Measurements from ENCODE around the gene DNAJC12. TPM values are rescaled to one million over a fixed set of nuclear protein-coding genes. Genes with fewer than 3 reads are reported as not detected.
"Not testable (repeated sequence)": the region's sequence is repeated elsewhere in the genome, so short reads cannot be mapped to it uniquely, and the experiment has no call there.

The DNAJC12 gene
- total and polyA plus RNA-seq, 4 donors: 1.2 to 6.4 (median 1.5) TPM

- no peak for TF ChIP-seq CTCF (IDR thresholded peaks at IDR 0.05; ENCODE audit: control extremely low read depth, extremely low read depth)
- WGBS, 2 donors: 22 to 30% methylated on average over 13 of the region's 13 CpGs
- ATAC-seq (ENCODE audit: insufficient read depth, low FRiP score) (no peak), DNase-seq (no peak)
- H3K27me3 ChIP-seq (ENCODE audit: control insufficient read depth in 3 of 3, insufficient read depth in 3 of 3, low read length in 2 of 3): no peaks in the 10 kb centered on the region
- peaks cover 0 to 13% (median 0%) of the 10 kb centered on the region in 5 donors for H3K4me1 ChIP-seq (ENCODE audit: control insufficient read depth in 5 of 5, insufficient read depth in 5 of 5, low read length in 5 of 5)
- peak overlapping the region; percentile 98 to 100 for H3K27ac ChIP-seq (ENCODE audit: low read depth in 1 of 2, low read length in 1 of 2)
- peak overlapping the region; percentile 48 for H3K4me3 ChIP-seq
- H3K36me3 ChIP-seq (ENCODE audit: control insufficient read depth in 4 of 4, insufficient read depth in 4 of 4, low read length in 4 of 4): peaks cover 6 to 18% (median 7%) of the 10 kb centered on the region in 4 donors
- H3K9me3 ChIP-seq (ENCODE audit: control insufficient read depth in 4 of 4, insufficient read depth in 3 of 4, low read length in 3 of 4): no peaks in the 10 kb centered on the region
- H3K9ac ChIP-seq (ENCODE audit: insufficient read depth in 1 of 2, low read length in 2 of 2): peak overlapping the region; percentile 42 to 85
These were observed 45.8 kb upstream of the DNAJC12 start for GRCh38 chr10:67883710-67884312.

GRCh38 chr10:67878133-67878532, 40.1 kb upstream of the DNAJC12 start:
- H3K4me3 ChIP-seq: no peak overlapping the region
- no peak for DNase-seq
- no peak overlapping the region for H3K9ac ChIP-seq (ENCODE audit: insufficient read depth in 1 of 2, low read length in 2 of 2)
- H3K27ac ChIP-seq (ENCODE audit: low read depth in 1 of 2, low read length in 1 of 2): no peak overlapping the region
- no peaks in the 10 kb centered on the region for H3K36me3 ChIP-seq (ENCODE audit: control insufficient read depth in 4 of 4, insufficient read depth in 4 of 4, low read length in 4 of 4)
- no peak for TF ChIP-seq CTCF (IDR thresholded peaks at IDR 0.05; ENCODE audit: control extremely low read depth, extremely low read depth)
- H3K9me3 ChIP-seq (ENCODE audit: control insufficient read depth in 4 of 4, insufficient read depth in 3 of 4, low read length in 3 of 4): no peaks in the 10 kb centered on the region
- no peak for ATAC-seq (ENCODE audit: insufficient read depth, low FRiP score)
- H3K4me1 ChIP-seq (ENCODE audit: control insufficient read depth in 5 of 5, insufficient read depth in 5 of 5, low read length in 5 of 5): no peaks in the 10 kb centered on the region
- H3K27me3 ChIP-seq (ENCODE audit: control insufficient read depth in 3 of 3, insufficient read depth in 3 of 3, low read length in 2 of 3): no peaks in the 10 kb centered on the region
- WGBS, 2 donors: 90 to 92% methylated on average over 7 of the region's 7 CpGs

- not testable (repeated sequence) for DNase-seq
These were observed 39.4 kb upstream of the DNAJC12 start for GRCh38 chr10:67877421-67877820.

GRCh38 chr10:67875340-67876238, 37.6 kb upstream of the DNAJC12 start:
- Histone ChIP-seq H3K9me3 (ENCODE audit: control insufficient read depth in 4 of 4, insufficient read depth in 3 of 4, low read length in 3 of 4) (no peaks in the 10 kb centered on the region), H3K4me1 (ENCODE audit: control insufficient read depth in 5 of 5, insufficient read depth in 5 of 5, low read length in 5 of 5) (no peaks in the 10 kb centered on the region), H3K4me3 (no peak overlapping the region), H3K36me3 (ENCODE audit: control insufficient read depth in 4 of 4, insufficient read depth in 4 of 4, low read length in 4 of 4) (no peaks in the 10 kb centered on the region), H3K9ac (ENCODE audit: insufficient read depth in 1 of 2, low read length in 2 of 2) (no peak overlapping the region), H3K27me3 (ENCODE audit: control insufficient read depth in 3 of 3, insufficient read depth in 3 of 3, low read length in 2 of 3) (no peaks in the 10 kb centered on the region), H3K27ac (ENCODE audit: low read depth in 1 of 2, low read length in 1 of 2) (no peak overlapping the region)
- no peak for DNase-seq
- no peak for TF ChIP-seq CTCF (IDR thresholded peaks at IDR 0.05; ENCODE audit: control extremely low read depth, extremely low read depth)
- ATAC-seq (ENCODE audit: insufficient read depth, low FRiP score): no peak
- WGBS, 2 donors: 71 to 86% methylated on average over 3 of the region's 3 CpGs

More at GRCh38 chr10:67877421-67877820, 39.4 kb upstream of the DNAJC12 start:
- H3K36me3 ChIP-seq (ENCODE audit: control insufficient read depth in 4 of 4, insufficient read depth in 4 of 4, low read length in 4 of 4); H3K4me3 ChIP-seq; H3K27ac ChIP-seq (ENCODE audit: low read depth in 1 of 2, low read length in 1 of 2); H3K4me1 ChIP-seq (ENCODE audit: control insufficient read depth in 5 of 5, insufficient read depth in 5 of 5, low read length in 5 of 5); H3K27me3 ChIP-seq (ENCODE audit: control insufficient read depth in 3 of 3, insufficient read depth in 3 of 3, low read length in 2 of 3); H3K9ac ChIP-seq (ENCODE audit: insufficient read depth in 1 of 2, low read length in 2 of 2); H3K9me3 ChIP-seq (ENCODE audit: control insufficient read depth in 4 of 4, insufficient read depth in 3 of 4, low read length in 3 of 4); ATAC-seq (ENCODE audit: insufficient read depth, low FRiP score): not testable (repeated sequence)
- WGBS, 2 donors: 95 to 96% methylated on average over 11 of the region's 11 CpGs

Measured in lung (tissue), 12 donors.